ENCODE data around the gene SARS2. TPM values are rescaled to one million over a fixed set of nuclear protein-coding genes. Genes with fewer than 3 reads are reported as not detected.

The SARS2 gene
- total and polyA plus RNA-seq, 4 donors = 15.9 to 19.2 (median 17.1) TPM

DNA sequence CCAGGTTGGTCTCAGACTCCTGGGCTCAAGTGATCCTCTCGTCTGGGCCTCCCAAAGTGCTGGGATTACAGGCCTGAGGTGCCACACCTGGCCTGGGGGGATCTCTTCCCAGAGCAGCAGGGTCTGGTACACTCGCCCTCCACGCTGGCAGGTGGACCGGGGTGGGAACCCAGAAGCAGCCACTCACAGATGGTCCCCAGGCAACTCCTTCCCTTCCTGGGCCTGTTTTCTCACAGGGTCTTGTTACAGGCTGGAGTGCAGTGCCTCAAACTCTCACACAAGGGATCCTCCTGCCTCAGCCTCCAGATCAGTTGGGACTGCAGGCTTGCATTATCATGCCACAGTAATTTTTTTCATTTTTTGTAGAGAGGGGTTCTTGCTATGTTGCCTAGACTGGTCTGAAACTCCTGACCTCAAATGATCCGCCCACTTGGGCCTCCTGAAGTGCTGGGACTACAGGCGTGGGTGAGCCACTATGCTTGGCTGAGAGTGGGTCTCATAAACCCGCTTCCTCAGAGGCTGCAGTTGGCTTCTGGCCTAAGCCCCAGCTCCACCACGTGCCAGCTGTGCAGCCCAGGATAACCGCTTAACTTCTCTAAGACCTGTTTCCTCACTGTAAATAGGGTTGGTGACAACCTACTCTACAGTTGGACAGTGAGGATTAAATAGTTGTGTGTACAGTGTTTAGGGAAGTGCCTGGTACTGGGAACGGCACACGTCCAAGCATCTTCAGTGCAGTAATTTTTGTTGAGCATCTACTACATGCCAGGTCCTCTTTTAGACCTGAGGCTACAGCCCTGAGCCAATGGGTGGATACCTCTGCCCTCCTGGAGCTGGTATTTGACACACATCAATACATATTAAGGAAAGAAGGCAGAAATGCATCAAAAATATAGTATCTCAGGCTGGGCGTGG is 17.7 kb downstream of the SARS2 start:
- no peak for DNase-seq (ENCODE audit: low spot score)
- 87% methylated on average over 12 of the region's 12 CpGs for WGBS
- H3K27ac ChIP-seq (ENCODE audit: low read depth in 1 of 2, low read length in 2 of 2) = no peak overlapping the region
- TF ChIP-seq NR2F2 (IDR thresholded peaks at IDR 0.05) (no peak), RAD21 (IDR thresholded peaks at IDR 0.05) (no peak), HNF4G (IDR thresholded peaks at IDR 0.05) (no peak), EGR1 (IDR thresholded peaks at IDR 0.05; ENCODE audit: low read depth in 2 of 2) (no peak), GABPA (IDR thresholded peaks at IDR 0.05 in 1 of 2, conservative IDR thresholded peaks at IDR 0.05 in 1 of 2) (no peak), FOXA1 (IDR thresholded peaks at IDR 0.05) (no peak), JUND (IDR thresholded peaks at IDR 0.05) (no peak), FOXA2 (IDR thresholded peaks at IDR 0.05) (no peak), SP1 (IDR thresholded peaks at IDR 0.05) (no peak), TAF1 (conservative IDR thresholded peaks at IDR 0.05) (no peak), HNF4A (conservative IDR thresholded peaks at IDR 0.05) (no peak), YY1 (IDR thresholded peaks at IDR 0.05) (no peak), RXRA (IDR thresholded peaks at IDR 0.05) (no peak)
- TF ChIP-seq, protein P1, sequence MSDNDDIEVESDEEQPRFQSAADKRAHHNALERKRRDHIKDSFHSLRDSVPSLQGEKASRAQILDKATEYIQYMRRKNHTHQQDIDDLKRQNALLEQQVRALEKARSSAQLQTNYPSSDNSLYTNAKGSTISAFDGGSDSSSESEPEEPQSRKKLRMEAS (IDR thresholded peaks at IDR 0.05) = no peak
- TF ChIP-seq, protein P2, sequence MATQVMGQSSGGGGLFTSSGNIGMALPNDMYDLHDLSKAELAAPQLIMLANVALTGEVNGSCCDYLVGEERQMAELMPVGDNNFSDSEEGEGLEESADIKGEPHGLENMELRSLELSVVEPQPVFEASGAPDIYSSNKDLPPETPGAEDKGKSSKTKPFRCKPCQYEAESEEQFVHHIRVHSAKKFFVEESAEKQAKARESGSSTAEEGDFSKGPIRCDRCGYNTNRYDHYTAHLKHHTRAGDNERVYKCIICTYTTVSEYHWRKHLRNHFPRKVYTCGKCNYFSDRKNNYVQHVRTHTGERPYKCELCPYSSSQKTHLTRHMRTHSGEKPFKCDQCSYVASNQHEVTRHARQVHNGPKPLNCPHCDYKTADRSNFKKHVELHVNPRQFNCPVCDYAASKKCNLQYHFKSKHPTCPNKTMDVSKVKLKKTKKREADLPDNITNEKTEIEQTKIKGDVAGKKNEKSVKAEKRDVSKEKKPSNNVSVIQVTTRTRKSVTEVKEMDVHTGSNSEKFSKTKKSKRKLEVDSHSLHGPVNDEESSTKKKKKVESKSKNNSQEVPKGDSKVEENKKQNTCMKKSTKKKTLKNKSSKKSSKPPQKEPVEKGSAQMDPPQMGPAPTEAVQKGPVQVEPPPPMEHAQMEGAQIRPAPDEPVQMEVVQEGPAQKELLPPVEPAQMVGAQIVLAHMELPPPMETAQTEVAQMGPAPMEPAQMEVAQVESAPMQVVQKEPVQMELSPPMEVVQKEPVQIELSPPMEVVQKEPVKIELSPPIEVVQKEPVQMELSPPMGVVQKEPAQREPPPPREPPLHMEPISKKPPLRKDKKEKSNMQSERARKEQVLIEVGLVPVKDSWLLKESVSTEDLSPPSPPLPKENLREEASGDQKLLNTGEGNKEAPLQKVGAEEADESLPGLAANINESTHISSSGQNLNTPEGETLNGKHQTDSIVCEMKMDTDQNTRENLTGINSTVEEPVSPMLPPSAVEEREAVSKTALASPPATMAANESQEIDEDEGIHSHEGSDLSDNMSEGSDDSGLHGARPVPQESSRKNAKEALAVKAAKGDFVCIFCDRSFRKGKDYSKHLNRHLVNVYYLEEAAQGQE (IDR thresholded peaks at IDR 0.05) = no peak
- TF ChIP-seq, protein P3, sequence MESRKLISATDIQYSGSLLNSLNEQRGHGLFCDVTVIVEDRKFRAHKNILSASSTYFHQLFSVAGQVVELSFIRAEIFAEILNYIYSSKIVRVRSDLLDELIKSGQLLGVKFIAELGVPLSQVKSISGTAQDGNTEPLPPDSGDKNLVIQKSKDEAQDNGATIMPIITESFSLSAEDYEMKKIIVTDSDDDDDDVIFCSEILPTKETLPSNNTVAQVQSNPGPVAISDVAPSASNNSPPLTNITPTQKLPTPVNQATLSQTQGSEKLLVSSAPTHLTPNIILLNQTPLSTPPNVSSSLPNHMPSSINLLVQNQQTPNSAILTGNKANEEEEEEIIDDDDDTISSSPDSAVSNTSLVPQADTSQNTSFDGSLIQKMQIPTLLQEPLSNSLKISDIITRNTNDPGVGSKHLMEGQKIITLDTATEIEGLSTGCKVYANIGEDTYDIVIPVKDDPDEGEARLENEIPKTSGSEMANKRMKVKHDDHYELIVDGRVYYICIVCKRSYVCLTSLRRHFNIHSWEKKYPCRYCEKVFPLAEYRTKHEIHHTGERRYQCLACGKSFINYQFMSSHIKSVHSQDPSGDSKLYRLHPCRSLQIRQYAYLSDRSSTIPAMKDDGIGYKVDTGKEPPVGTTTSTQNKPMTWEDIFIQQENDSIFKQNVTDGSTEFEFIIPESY (IDR thresholded peaks at IDR 0.05) = no peak
- TF ChIP-seq, protein P4, sequence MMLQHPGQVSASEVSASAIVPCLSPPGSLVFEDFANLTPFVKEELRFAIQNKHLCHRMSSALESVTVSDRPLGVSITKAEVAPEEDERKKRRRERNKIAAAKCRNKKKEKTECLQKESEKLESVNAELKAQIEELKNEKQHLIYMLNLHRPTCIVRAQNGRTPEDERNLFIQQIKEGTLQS (IDR thresholded peaks at IDR 0.05) = no peak
- TF ChIP-seq, protein P5, sequence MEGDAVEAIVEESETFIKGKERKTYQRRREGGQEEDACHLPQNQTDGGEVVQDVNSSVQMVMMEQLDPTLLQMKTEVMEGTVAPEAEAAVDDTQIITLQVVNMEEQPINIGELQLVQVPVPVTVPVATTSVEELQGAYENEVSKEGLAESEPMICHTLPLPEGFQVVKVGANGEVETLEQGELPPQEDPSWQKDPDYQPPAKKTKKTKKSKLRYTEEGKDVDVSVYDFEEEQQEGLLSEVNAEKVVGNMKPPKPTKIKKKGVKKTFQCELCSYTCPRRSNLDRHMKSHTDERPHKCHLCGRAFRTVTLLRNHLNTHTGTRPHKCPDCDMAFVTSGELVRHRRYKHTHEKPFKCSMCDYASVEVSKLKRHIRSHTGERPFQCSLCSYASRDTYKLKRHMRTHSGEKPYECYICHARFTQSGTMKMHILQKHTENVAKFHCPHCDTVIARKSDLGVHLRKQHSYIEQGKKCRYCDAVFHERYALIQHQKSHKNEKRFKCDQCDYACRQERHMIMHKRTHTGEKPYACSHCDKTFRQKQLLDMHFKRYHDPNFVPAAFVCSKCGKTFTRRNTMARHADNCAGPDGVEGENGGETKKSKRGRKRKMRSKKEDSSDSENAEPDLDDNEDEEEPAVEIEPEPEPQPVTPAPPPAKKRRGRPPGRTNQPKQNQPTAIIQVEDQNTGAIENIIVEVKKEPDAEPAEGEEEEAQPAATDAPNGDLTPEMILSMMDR (IDR thresholded peaks at IDR 0.05; ENCODE audit: low read depth, low read length, missing input control) = no peak
- H3K4me1 ChIP-seq (ENCODE audit: control insufficient read depth in 4 of 4, insufficient read depth in 4 of 4, low read length in 3 of 4) = no peaks in the 10 kb centered on the region
- H3K9me3 ChIP-seq (ENCODE audit: control insufficient read depth in 4 of 4, low read length in 3 of 4) = no peaks in the 10 kb centered on the region
- no peak overlapping the region for H3K4me3 ChIP-seq (ENCODE audit: low read depth in 1 of 3, low read length in 3 of 3)
- no peak overlapping the region for H3K9ac ChIP-seq (ENCODE audit: low read depth in 1 of 2, low read length in 2 of 2)
- H3K36me3 ChIP-seq (ENCODE audit: control insufficient read depth in 4 of 4, insufficient read depth in 3 of 4, low read depth in 1 of 4, low read length in 3 of 4) = peaks cover 3 to 13% (median 4%) of the 10 kb centered on the region in 4 donors
- no peaks in the 10 kb centered on the region for H3K27me3 ChIP-seq (ENCODE audit: control insufficient read depth in 4 of 4, insufficient read depth in 4 of 4, low read length in 3 of 4)
